Esophagus muscularis mucosa (tissue), 3 donors: ENCODE measurements around the gene DOK7.

Experiments used
- POLR2A ChIP-seq: fragments of 450-650 bp; IDR thresholded peaks from one replicate; pipeline ENCODE4 v1.6.1; 2017; ENCODE audit warnings: antibody characterized with exemption, moderate library complexity, mild to moderate bottlenecking, low read depth
- TF ChIP-seq, protein P1 (sequence below), 3 experiments: fragments of 200-600 bp in 2 of 3; fragments of 450-650 bp in 1 of 3; sonication (generic) in 2 of 3; IDR thresholded peaks; one replicate each; pipeline ENCODE4 v1.5.1; 2017 to 2019; ENCODE audit warnings: antibody characterized with exemption in 3 of 3, mild to moderate bottlenecking in 2 of 3, moderate library complexity in 1 of 3

DNA sequence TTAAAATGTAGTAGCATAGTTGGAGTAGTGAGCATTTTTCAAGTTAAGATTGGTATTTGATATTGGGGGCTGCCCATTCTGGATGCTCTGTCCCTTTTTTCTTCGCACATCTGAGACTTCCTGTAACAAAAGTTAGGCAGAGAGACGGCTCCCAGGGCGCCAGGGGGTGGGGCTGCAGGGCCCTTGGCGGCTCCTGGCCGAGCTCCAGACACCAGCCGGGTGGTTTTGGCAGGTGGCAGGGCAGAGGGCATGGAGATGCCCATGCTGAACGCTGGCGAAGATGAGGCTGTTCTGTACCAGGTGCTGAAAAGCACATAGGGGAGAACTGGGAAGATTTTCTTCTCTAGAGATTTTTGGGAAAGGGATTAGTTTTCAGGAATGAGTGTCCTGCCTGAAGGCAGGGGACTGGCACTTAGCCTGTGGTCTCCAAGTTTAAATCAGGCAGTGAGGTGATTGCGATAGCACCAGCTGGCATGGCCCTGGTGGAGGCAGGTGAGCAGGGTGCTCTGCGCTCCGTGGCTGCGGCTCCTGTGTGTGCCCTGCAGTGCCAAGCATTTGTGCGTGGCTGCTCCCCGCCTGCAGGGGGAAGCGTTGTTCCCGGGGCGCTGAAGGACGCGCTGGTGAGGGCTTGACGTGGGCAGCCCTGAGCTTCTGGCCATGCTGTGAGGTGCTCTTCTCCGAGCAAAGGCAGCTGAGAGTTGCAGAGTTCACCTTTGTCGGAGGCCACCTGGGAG, 44.9 kb upstream of the DOK7 start:
- TF ChIP-seq, protein P1, sequence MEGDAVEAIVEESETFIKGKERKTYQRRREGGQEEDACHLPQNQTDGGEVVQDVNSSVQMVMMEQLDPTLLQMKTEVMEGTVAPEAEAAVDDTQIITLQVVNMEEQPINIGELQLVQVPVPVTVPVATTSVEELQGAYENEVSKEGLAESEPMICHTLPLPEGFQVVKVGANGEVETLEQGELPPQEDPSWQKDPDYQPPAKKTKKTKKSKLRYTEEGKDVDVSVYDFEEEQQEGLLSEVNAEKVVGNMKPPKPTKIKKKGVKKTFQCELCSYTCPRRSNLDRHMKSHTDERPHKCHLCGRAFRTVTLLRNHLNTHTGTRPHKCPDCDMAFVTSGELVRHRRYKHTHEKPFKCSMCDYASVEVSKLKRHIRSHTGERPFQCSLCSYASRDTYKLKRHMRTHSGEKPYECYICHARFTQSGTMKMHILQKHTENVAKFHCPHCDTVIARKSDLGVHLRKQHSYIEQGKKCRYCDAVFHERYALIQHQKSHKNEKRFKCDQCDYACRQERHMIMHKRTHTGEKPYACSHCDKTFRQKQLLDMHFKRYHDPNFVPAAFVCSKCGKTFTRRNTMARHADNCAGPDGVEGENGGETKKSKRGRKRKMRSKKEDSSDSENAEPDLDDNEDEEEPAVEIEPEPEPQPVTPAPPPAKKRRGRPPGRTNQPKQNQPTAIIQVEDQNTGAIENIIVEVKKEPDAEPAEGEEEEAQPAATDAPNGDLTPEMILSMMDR (IDR thresholded peaks at IDR 0.05): no peak
- TF ChIP-seq POLR2A: no peak
